HCT116 (cell line): ENCODE data around the gene FHIT.

Source experiments
- CTCF ChIP-seq, 3 experiments: fragments of 200-600 bp in 1 of 3; sonication (generic) in 1 of 3; IDR thresholded peaks in 2 of 3; conservative IDR thresholded peaks in 1 of 3; 2 replicates each; pipeline ENCODE4 v1.5.1; 2012 to 2017; ENCODE audit warnings: low read depth in 2 of 3, low read length in 2 of 3, antibody characterized with exemption in 1 of 3, borderline replicate concordance in 1 of 3, control low read depth in 1 of 3, mild to moderate bottlenecking in 1 of 3, mixed read lengths in 1 of 3, mixed run types in 1 of 3, moderate library complexity in 1 of 3; ENCODE audit not compliant: insufficient read depth in 1 of 3
- EGR1 ChIP-seq: IDR thresholded peaks from 2 replicates; pipeline ENCODE4 v1.6.1; 2012; ENCODE audit warnings: low read depth
- ELF1 ChIP-seq: IDR thresholded peaks from 2 replicates; pipeline ENCODE4 v1.6.1; 2012; ENCODE audit warnings: low read depth, borderline replicate concordance
- EZH2 ChIP-seq: fragments of 200-600 bp; sonication (generic); IDR thresholded peaks from 2 replicates; pipeline ENCODE4 v1.6.1; 2017; ENCODE audit warnings: antibody characterized with exemption, mixed run types
- EZH2phosphoT487 ChIP-seq: fragments of 200-600 bp; IDR thresholded peaks from 2 replicates; pipeline ENCODE4 v1.6.1; 2018; ENCODE audit warnings: antibody characterized with exemption, borderline replicate concordance
- JUND ChIP-seq: IDR thresholded peaks from 2 replicates; pipeline ENCODE4 v1.6.1; 2012
- MAX ChIP-seq: IDR thresholded peaks from 2 replicates; pipeline ENCODE4 v1.6.1; 2012
- POLR2A ChIP-seq: IDR thresholded peaks from 2 replicates; pipeline ENCODE4 v1.7.0; 2011; ENCODE audit warnings: borderline replicate concordance; ENCODE audit not compliant: insufficient read depth, insufficient read length; ENCODE audit errors: extremely low read depth
- POLR2AphosphoS5 ChIP-seq: IDR thresholded peaks from 2 replicates; pipeline ENCODE4 v1.6.1; 2011; ENCODE audit warnings: mild to moderate bottlenecking, low read depth, low read length, moderate library complexity
- RAD21 ChIP-seq: IDR thresholded peaks from 2 replicates; pipeline ENCODE4 v1.6.1; 2012; ENCODE audit warnings: low read depth, mild to moderate bottlenecking
- REST ChIP-seq: IDR thresholded peaks from 2 replicates; pipeline ENCODE4 v1.6.1; 2012; ENCODE audit warnings: low read depth
- SIN3A ChIP-seq: IDR thresholded peaks from 2 replicates; pipeline ENCODE4 v1.6.1; 2012; ENCODE audit warnings: low read depth
- SP1 ChIP-seq: IDR thresholded peaks from 2 replicates; pipeline ENCODE4 v1.6.1; 2012; ENCODE audit warnings: low read depth
- TCF7L2 ChIP-seq: IDR thresholded peaks from 2 replicates; pipeline ENCODE4 v1.7.0; 2011; ENCODE audit warnings: borderline replicate concordance, inconsistent platforms; ENCODE audit not compliant: insufficient read depth, insufficient read length; ENCODE audit errors: extremely low read depth

- TF ChIP-seq MAX (no peak), SP1 (no peak), CTCF (IDR thresholded peaks at IDR 0.05 in 2 of 3, conservative IDR thresholded peaks at IDR 0.05 in 1 of 3; ENCODE audit: borderline replicate concordance in 1 of 3, insufficient read depth in 1 of 3, low read depth in 2 of 3, low read length in 2 of 3) (no peak), JUND (no peak), POLR2A (no peak), REST (no peak), EZH2 (no peak), SIN3A (no peak), TCF7L2 (no peak), POLR2AphosphoS5 (no peak), ELF1 (no peak), RAD21 (no peak), EGR1 (no peak), EZH2phosphoT487 (no peak)
Observed at GRCh38 chr3:61268644-61269043, 17.4 kb upstream of the FHIT start.
